AG04450 (cell line): Measurements from ENCODE around the gene ARHGAP15. TPM values are rescaled to one million over a fixed set of nuclear protein-coding genes. Genes with fewer than 3 reads are reported as not detected.

Experiments used
- CTCF ChIA-PET: fragments of 300-600, 350-600 bp; formaldehyde crosslinking; extraction: SDS; loops from one replicate; lab custom pipeline; 2022; ENCODE audit warnings: antibody characterized with exemption, inconsistent platforms; lab: Charles Lee
- POLR2A ChIA-PET: fragments of 350-600 bp; formaldehyde crosslinking; extraction: SDS; loops from one replicate; lab custom pipeline; 2021; ENCODE audit warnings: antibody characterized with exemption, inconsistent platforms; lab: Yijun Ruan, JAX
- DNase-seq: peaks from one replicate; pipeline ENCODE4 v3.0.0-alpha.2; 2011; ENCODE audit warnings: low read depth, low spot score
- H3K27ac ChIP-seq: one replicate; pipeline ENCODE4 v1.5.1; 2012; ENCODE audit warnings: low read depth, low read length, control low read depth
- H3K27me3 ChIP-seq: one replicate; pipeline ENCODE4 v1.6.0; 2012; ENCODE audit warnings: low read length; ENCODE audit not compliant: control insufficient read depth, insufficient read depth
- H3K4me3 ChIP-seq: 2 replicates; pipeline ENCODE4 v1.5.1; 2011; ENCODE audit warnings: mild to moderate bottlenecking, low read depth, low read length, control low read depth
- H3K9me3 ChIP-seq: 2 replicates; pipeline ENCODE4 v1.5.1; 2012; ENCODE audit warnings: low read length; ENCODE audit not compliant: control insufficient read depth, insufficient read depth
- polyA plus RNA-seq: library from polyadenylated mRNA; depleted of rRNA; stranded (reverse); fragments of >200 nt; gene quantifications from 2 replicates; pipeline ENCODE4 v1.2.3, GENCODE V29; 2011
- TF ChIP-seq, protein P1 (sequence below): IDR thresholded peaks from 2 replicates; pipeline ENCODE4 v1.5.1; 2011; ENCODE audit warnings: low read depth, low read length, control low read depth, inconsistent platforms

Gene ARHGAP15
- polyA plus RNA-seq, 1 experiment: not detected

DNA sequence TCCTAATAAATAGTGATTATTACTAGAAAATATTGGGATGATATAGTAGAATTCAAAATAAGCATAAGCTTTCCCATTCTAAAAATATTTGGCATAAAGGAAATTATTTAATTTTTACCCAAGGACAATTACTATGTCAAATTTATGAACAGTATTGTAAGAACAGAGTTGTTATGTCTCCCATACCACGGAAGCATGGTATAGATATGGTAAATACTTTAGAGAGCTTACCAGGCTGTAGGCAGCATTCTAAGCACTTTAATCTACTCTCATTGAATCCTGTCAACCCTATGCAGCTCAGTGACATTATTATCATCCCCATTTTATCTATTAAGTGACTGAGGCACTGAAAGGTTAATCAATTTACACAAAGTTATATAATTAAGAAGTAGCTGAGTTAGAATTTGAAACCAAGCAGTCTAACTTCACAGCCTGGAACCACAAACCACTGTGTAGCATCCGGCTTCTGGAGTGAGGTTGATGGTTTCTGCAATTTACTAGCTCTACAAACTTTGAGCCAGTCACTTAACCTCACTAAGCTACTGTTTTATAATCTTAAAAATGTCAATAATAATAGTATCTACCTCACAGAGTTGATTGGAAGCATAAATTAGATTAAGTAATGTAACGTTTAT lies 323.7 kb downstream of the ARHGAP15 start:
- Histone ChIP-seq H3K9me3 (no peaks in the 10 kb centered on the region), H3K4me3 (no peak overlapping the region), H3K27ac (no peak overlapping the region), H3K27me3 (no peaks in the 10 kb centered on the region)
- TF ChIP-seq, protein P1, sequence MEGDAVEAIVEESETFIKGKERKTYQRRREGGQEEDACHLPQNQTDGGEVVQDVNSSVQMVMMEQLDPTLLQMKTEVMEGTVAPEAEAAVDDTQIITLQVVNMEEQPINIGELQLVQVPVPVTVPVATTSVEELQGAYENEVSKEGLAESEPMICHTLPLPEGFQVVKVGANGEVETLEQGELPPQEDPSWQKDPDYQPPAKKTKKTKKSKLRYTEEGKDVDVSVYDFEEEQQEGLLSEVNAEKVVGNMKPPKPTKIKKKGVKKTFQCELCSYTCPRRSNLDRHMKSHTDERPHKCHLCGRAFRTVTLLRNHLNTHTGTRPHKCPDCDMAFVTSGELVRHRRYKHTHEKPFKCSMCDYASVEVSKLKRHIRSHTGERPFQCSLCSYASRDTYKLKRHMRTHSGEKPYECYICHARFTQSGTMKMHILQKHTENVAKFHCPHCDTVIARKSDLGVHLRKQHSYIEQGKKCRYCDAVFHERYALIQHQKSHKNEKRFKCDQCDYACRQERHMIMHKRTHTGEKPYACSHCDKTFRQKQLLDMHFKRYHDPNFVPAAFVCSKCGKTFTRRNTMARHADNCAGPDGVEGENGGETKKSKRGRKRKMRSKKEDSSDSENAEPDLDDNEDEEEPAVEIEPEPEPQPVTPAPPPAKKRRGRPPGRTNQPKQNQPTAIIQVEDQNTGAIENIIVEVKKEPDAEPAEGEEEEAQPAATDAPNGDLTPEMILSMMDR: no peak
- no peak for DNase-seq
- POLR2A ChIA-PET: no interaction called here
- CTCF ChIA-PET: no interaction called here

DNA sequence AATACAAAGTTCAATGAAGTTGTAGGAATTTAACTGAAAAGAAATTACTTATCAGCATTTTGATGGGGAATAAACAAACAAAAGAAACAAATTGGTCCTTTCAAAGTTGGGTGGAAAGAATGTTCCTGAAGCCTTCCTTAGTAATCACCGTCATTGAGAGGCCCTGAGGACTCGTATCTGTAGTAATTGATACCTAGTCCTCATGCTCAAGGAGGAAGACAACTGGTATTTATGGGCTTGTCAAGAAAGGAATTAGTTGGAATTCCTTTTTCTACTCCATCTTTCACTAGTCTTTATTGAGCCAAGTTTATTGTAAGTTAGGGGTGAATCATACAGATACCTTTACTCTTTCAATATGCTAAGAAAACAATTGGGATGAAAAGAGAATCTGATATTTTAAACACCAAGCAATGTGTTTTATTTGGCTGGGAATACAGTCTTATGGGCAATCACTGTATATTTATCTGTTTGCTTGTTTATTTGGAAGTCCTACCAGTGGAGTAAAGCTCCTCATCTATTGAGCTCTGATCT lies 324.8 kb downstream of the ARHGAP15 start:
- Histone ChIP-seq H3K27ac (no peak overlapping the region), H3K4me3 (no peak overlapping the region), H3K27me3 (no peaks in the 10 kb centered on the region), H3K9me3 (no peaks in the 10 kb centered on the region; the same call in 1 of the 2 replicates)
- no peak for DNase-seq
- POLR2A ChIA-PET: no interaction called here
- CTCF ChIA-PET: no interaction called here
- TF ChIP-seq, protein P1: no peak

DNA sequence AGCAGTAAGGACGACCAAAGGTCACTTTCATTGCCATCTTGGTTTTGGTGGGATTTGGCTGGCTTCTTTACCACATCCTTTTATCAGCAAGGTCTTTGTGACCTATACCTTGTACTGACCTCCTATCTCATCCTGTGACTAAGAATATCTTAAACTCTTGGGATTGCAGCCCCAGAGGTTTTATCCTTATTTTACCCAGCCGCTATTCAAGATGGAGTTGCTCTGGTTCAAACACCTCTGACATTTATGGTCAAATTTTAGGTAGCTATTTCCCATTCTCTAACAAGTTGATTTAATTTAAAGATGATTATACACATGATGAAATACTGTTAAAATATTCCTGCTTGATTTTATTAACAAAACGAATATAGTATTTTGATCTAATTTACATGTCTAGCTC lies 326.1 kb downstream of the ARHGAP15 start:
- Histone ChIP-seq H3K4me3 (no peak overlapping the region), H3K9me3 (no peaks in the 10 kb centered on the region; the same call in 1 of the 2 replicates), H3K27me3 (no peaks in the 10 kb centered on the region), H3K27ac (no peak overlapping the region)
- TF ChIP-seq, protein P1: no peak
- ChIA-PET POLR2A (no interaction called here), CTCF (no interaction called here)
- DNase-seq: no peak

DNA sequence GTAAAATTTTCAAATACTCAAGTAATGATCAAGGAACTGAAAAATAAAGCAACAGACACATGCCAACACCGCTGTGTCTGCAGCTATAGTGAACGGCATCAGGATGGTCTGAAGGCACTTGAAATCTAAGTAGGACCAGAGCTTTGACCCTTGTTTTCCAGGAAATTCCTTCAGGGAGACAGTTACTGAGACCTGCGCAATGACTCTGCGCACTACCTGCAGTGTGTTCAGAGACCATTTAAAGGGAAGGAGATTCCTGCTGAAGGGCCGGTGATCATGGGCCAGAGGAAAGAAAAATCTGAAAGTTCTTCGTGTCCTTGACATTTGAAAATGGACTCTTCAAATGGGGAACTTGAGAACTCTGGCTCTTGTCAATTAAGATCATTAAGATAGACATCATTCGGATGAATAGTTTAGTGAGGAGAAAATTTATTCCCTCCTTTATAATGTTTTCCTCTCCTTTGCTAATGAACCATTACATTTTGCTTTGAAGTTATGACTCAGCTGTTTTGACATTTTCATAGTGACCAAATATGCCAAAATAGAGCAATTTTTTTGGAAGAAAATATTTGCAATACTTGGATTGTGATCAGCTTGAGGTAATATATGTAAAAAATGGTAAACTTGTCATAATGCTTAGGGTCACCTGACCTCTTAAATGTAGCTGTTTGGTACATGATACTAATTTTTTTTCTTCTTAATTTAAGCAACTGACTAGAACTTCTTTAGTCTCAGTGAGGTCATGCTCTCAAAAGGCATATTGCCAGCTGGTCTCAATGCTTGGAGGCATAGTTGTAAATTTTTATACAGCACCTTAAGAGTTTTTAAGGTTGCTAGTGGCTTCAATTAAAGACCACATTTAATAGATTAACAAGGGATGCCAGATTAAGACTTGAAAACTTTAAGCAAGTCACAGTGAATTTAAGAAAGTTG lies 329.3 kb downstream of the ARHGAP15 start:
- no peak for DNase-seq
- ChIA-PET POLR2A (no interaction called here), CTCF (interaction anchor here (0.6 kb wide), 1 partner anchor 1134 kb away, joined by 3 read pairs; no protein-coding TSS in a partner anchor)
- Histone ChIP-seq H3K4me3 (no peak overlapping the region), H3K27me3 (no peaks in the 10 kb centered on the region), H3K27ac (no peak overlapping the region), H3K9me3 (no peaks in the 10 kb centered on the region; the same call in 1 of the 2 replicates)
- TF ChIP-seq, protein P1: no peak
